Transverse colon (tissue), 4 donors: ENCODE results near the gene PPP4C. TPM values are rescaled to one million over a fixed set of nuclear protein-coding genes. Genes with fewer than 3 reads are reported as not detected.

Experiments used
- DNase-seq: peaks from one replicate; pipeline ENCODE4 v3.0.0-alpha.2; 2019
- H3K27ac ChIP-seq, 4 donors: fragments of 200-600 bp; sonication (generic); 2 replicates each; pipeline ENCODE4 v1.5.1; 2016 to 2018; ENCODE audit warnings: inconsistent platforms in 4 of 4
- H3K27me3 ChIP-seq: fragments of 200-600 bp; sonication (generic); 2 replicates; pipeline ENCODE4 v1.5.1; 2017; ENCODE audit warnings: inconsistent platforms
- H3K36me3 ChIP-seq, 4 donors: fragments of 200-600 bp; sonication (generic); 2 replicates each; pipeline ENCODE4 v1.5.1; 2017 to 2019; ENCODE audit warnings: inconsistent platforms in 4 of 4
- H3K4me1 ChIP-seq, 4 donors: fragments of 200-600 bp; sonication (generic); 2 replicates each; pipeline ENCODE4 v1.5.1; 2017 to 2020; ENCODE audit warnings: inconsistent platforms in 4 of 4
- H3K4me3 ChIP-seq, 4 donors: fragments of 200-600 bp; sonication (generic); 1 replicate in 1 of 4; 2 replicates in 3 of 4; pipeline versions ENCODE4 v1.5.1 to v1.6.1; 2017 to 2019; ENCODE audit warnings: inconsistent platforms in 4 of 4
- H3K9me3 ChIP-seq, 2 donors: fragments of 200-600 bp; sonication (generic); 2 replicates each; pipeline ENCODE4 v1.5.1; 2017 to 2019; ENCODE audit warnings: inconsistent platforms in 2 of 2
- CTCF ChIP-seq, 5 experiments: fragments of 200-600 bp in 3 of 5; fragments of 450-650 bp in 2 of 5; sonication (generic) in 3 of 5; IDR thresholded peaks; 1 replicate in 2 of 5; 2 replicates in 3 of 5; pipeline ENCODE4 v1.5.1; 2016 to 2017; ENCODE audit warnings: antibody characterized with exemption in 5 of 5, inconsistent platforms in 3 of 5, mild to moderate bottlenecking in 2 of 5, moderate library complexity in 1 of 5
- EP300 ChIP-seq: sonication (generic); formaldehyde crosslinking; IDR thresholded peaks from one replicate; pipeline ENCODE4 v1.6.1; 2017; ENCODE audit warnings: antibody characterized with exemption, low read depth
- POLR2A ChIP-seq: fragments of 450-650 bp; IDR thresholded peaks from one replicate; pipeline ENCODE4 v1.6.1; 2016; ENCODE audit warnings: antibody characterized with exemption, mild to moderate bottlenecking, moderate library complexity
- POLR2AphosphoS5 ChIP-seq, 3 donors: sonication (generic); formaldehyde crosslinking; IDR thresholded peaks; one replicate each; pipeline ENCODE4 v1.6.1; 2016; ENCODE audit warnings: antibody characterized with exemption in 3 of 3
- WGBS, 2 donors: methylation state at CpG; one replicate each; pipeline ENCODE4 v1.1.5; 2018; ENCODE audit warnings: low coverage in 1 of 2; 5-methylcytosine and 5-hydroxymethylcytosine counted together
- in situ Hi-C, 4 donors: fragments of 200-750 bp; cut with MboI; loops; one replicate each; pipeline versions ENCODE4 v1.15.0 to v1.15.1; 2017; ENCODE audit warnings: low sequenced_read_pairs in 3 of 4, low pct_ligation_motif_present in 1 of 4, low pct_unique_long_range_greater_than_20kb in 1 of 4
- intact Hi-C: fragments of 100-400 bp; cut with DNase I; formaldehyde crosslinking; loops from one replicate; pipeline ENCODE4 v1.15.1; 2023; ENCODE audit warnings: low total_unique reads
- total RNA-seq, 4 donors: library from RNA; depleted of rRNA; stranded (reverse); fragments of >200 nt; gene quantifications; one replicate each; pipeline ENCODE4 v1.1.0, GENCODE V29; 2016

PPP4C gene
- total RNA-seq, 4 donors from 2014 or later, result 17.7 to 92.3 (median 74.3) TPM

GRCh38 chr16:30095166-30096078, 19.6 kb downstream of the PPP4C start:
- in situ Hi-C loops, result loop anchor here in 2 of 4 donors (25.0 kb wide), 2 partner anchors 317 to 542 kb away; partner anchors contain the start of gene ZNF771 (in 2 of the 2)
- intact Hi-C loops, result no loop called here
- 11% methylated on average over 26 of the region's 47 CpGs; no CpG with 5 or more reads in 1 of the 2 donors for WGBS, 2 donors
- peak; percentile 38 for DNase-seq
- TF ChIP-seq POLR2A, result no peak
- TF ChIP-seq EP300, result no peak
- TF ChIP-seq CTCF (IDR thresholded peaks at IDR 0.05), result no peak
- TF ChIP-seq POLR2AphosphoS5 (IDR thresholded peaks at IDR 0.05), result no peak
- peak overlapping the region; percentile 61 to 88 (median 80) for H3K4me3 ChIP-seq
- H3K4me1 ChIP-seq, result peaks cover 25 to 48% (median 38%) of the 10 kb centered on the region in 4 donors
- H3K27me3 ChIP-seq, result no peaks in the 10 kb centered on the region
- no peaks in the 10 kb centered on the region for H3K36me3 ChIP-seq
- peaks cover 6 to 7% of the 10 kb centered on the region in 2 donors for H3K9me3 ChIP-seq
- peak overlapping the region; percentile 91 to 92 (median 92) for H3K27ac ChIP-seq

GRCh38 chr16:30096105-30096861, 20.5 kb downstream of the PPP4C start, which contains the start of gene YPEL3:
YPEL3 (minus strand) TSS chr16:30096213; CDS start chr16:30095482, 731 bp downstream.
- Histone ChIP-seq H3K4me3 (peak within 1 kb of the TSS; percentile 61 to 88 (median 80)), H3K9me3 (peaks cover 6 to 7% of the 10 kb centered on the region in 2 donors), H3K27me3 (no peaks in the 10 kb centered on the region), H3K36me3 (no peaks in the 10 kb centered on the region), H3K4me1 (peaks cover 21 to 40% (median 34%) of the 10 kb centered on the region in 4 donors), H3K27ac (peak within 1 kb of the TSS; percentile 91 to 92 (median 92))
- DNase-seq, result peak; percentile 96
- in situ Hi-C loops, result loop anchor here in 2 of 4 donors (25.0 kb wide), 2 partner anchors 316 to 541 kb away; partner anchors contain the start of gene ZNF771 (in 2 of the 2)
- TF ChIP-seq POLR2AphosphoS5 (IDR thresholded peaks at IDR 0.05) (peak; percentile 53 to 70 (median 62)), EP300 (no peak), POLR2A (peak; percentile 56)
- intact Hi-C loops, result no loop called here
- WGBS, 2 donors, result 27 to 57% methylated on average over 1 to 28 of the region's 77 CpGs

GRCh38 chr16:30096862-30097563, 21.2 kb downstream of the PPP4C start:
- Histone ChIP-seq H3K9me3 (peaks cover 6 to 7% of the 10 kb centered on the region in 2 donors), H3K4me3 (peak overlapping the region in 2 of 4 donors; percentile 80 to 81)
- WGBS, 2 donors, result 91 to 95% methylated on average over 10 to 18 of the region's 18 CpGs

More at GRCh38 chr16:30096862-30097563, 21.2 kb downstream of the PPP4C start:
- H3K27ac ChIP-seq, result peak overlapping the region; percentile 91 to 92 (median 92)
- H3K4me1 ChIP-seq, result peaks cover 20 to 36% (median 32%) of the 10 kb centered on the region in 4 donors
- DNase-seq, result no peak
- H3K27me3 ChIP-seq, result no peaks in the 10 kb centered on the region
- in situ Hi-C loops, result loop anchor here in 2 of 4 donors (25.0 kb wide), 2 partner anchors 315 to 540 kb away; partner anchors contain the start of gene ZNF771 (in 2 of the 2)
- no peaks in the 10 kb centered on the region for H3K36me3 ChIP-seq
- no peak for TF ChIP-seq POLR2AphosphoS5 (IDR thresholded peaks at IDR 0.05)
- no peak for TF ChIP-seq CTCF (IDR thresholded peaks at IDR 0.05)
- no peak for TF ChIP-seq EP300
- TF ChIP-seq POLR2A, result no peak
- intact Hi-C loops, result no loop called here
